ENCODE results near the gene GALT.

Gene GALT

DNA sequence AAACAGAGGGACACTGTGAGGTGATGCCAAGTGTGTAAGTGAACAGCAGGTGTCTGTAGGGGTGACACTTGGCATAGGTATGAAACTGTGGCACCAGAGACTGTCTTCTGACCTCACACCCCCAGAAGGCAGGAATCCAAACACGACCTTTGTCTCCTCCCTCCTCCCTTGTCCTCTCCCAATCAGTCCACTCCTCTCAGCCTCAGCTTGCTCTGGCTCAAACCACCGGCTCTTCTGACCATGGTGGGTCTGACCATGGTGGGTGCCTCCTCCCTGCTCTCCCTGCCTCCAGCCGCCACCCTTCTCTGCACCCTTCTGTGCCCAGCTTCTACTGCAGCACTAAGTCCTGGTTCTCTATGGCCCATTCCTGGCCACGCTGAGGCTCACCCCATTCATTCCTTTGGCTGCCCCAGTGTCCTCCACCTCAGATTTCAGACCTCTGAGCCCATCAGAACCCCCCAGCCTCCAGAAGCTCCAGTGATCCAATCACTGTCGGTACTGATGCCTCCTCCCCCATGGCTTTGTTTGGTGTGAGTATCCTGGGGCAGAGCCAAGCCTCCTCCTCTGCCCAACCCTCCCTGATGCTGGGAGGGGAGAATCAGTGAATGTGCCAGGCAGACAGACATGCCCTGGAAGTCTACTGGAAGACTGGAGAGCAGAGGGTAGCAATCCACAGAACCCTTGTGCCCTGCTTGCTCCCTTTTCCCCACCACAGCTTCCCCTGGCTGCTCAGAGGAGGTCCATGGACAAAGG, 15.9 kb upstream of the GALT start:
- Histone ChIP-seq H3K36me3 (ENCODE audit: control insufficient read depth, insufficient read depth, low read length) (no peaks in the 10 kb centered on the region), H2AFZ (no peak overlapping the region), H3K4me2 (ENCODE audit: low read length) (no peak overlapping the region), H3K4me1 (peaks cover 3% of the 10 kb centered on the region), H3K79me2 (no peaks in the 10 kb centered on the region), H3K9me3 (ENCODE audit: control insufficient read depth, low read length) (no peaks in the 10 kb centered on the region), H3K27ac (no peak overlapping the region), H3K4me3 (ENCODE audit: low read depth, low read length) (no peak overlapping the region), H3K9ac (no peak overlapping the region), H3K27me3 (ENCODE audit: control insufficient read depth, insufficient read depth, low read length) (no peaks in the 10 kb centered on the region)
- TF ChIP-seq, protein P1, sequence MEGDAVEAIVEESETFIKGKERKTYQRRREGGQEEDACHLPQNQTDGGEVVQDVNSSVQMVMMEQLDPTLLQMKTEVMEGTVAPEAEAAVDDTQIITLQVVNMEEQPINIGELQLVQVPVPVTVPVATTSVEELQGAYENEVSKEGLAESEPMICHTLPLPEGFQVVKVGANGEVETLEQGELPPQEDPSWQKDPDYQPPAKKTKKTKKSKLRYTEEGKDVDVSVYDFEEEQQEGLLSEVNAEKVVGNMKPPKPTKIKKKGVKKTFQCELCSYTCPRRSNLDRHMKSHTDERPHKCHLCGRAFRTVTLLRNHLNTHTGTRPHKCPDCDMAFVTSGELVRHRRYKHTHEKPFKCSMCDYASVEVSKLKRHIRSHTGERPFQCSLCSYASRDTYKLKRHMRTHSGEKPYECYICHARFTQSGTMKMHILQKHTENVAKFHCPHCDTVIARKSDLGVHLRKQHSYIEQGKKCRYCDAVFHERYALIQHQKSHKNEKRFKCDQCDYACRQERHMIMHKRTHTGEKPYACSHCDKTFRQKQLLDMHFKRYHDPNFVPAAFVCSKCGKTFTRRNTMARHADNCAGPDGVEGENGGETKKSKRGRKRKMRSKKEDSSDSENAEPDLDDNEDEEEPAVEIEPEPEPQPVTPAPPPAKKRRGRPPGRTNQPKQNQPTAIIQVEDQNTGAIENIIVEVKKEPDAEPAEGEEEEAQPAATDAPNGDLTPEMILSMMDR (IDR thresholded peaks at IDR 0.05), result no peak

DNA sequence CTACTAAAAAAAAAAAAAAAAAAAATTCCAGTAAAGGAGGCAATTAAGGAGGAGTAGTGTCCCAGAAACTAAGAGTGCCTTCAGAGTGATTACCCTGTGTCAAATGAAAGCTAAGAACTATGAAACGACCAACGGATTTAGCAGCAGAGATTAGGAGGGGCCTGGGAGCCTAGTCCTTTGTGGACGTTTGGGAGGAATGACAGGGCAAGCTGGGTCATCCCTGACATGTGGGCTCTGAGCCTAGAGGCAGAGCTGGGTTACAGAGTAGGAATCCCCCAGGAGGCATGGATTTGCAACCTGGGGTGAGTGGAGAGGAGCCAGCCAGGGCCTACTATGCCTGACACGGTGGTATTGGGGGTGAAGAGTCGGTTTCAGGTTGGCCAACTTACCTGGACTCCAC, 13.3 kb upstream of the GALT start:
- Histone ChIP-seq H3K4me2 (ENCODE audit: low read length) (no peak overlapping the region), H3K27ac (no peak overlapping the region), H3K4me1 (peaks cover 8% of the 10 kb centered on the region), H3K36me3 (ENCODE audit: control insufficient read depth, insufficient read depth, low read length) (no peaks in the 10 kb centered on the region), H2AFZ (no peak overlapping the region), H3K27me3 (ENCODE audit: control insufficient read depth, insufficient read depth, low read length) (no peaks in the 10 kb centered on the region), H3K9me3 (ENCODE audit: control insufficient read depth, low read length) (no peaks in the 10 kb centered on the region), H3K4me3 (ENCODE audit: low read depth, low read length) (no peak overlapping the region), H3K9ac (no peak overlapping the region), H3K79me2 (no peaks in the 10 kb centered on the region)
- TF ChIP-seq, protein P1 (IDR thresholded peaks at IDR 0.05), result no peak

DNA sequence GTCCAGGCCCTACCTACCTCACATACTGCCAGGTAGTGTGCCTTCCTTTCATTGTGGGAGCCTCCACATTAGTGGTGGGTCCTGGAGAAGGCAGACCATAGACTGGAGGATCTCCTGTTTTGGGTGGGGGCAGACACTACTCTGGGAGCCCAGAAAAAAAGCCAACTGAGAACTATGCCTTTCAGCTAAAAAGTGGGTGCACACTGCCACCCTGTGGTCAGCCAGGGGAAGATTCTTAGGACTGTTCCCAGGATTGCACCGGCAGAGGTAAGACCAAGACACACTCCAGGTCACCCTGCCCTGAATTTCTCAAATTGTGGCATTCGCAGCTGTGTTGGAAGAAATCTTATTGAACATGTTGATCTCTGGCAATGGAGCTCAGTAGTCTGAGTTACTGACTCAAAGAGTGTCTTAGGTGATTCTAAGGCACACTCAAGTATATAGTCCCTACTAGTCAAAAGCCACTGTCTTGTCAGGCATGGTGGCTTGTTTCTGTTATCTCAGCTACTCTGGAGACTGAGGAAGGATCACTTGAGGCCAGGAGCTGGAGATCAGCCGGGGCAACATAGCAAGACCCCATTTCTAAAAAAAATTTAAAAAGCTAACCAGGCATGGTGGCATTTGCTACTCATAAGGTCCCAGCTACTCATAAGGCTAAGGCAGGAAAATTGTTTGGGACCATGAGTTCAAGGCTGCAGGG, 12.5 kb upstream of the GALT start:
- Histone ChIP-seq H3K27ac (no peak overlapping the region), H3K9me3 (ENCODE audit: control insufficient read depth, low read length) (no peaks in the 10 kb centered on the region), H3K4me1 (peaks cover 5% of the 10 kb centered on the region), H3K4me3 (ENCODE audit: low read depth, low read length) (no peak overlapping the region), H3K4me2 (ENCODE audit: low read length) (no peak overlapping the region), H3K9ac (no peak overlapping the region), H3K79me2 (no peaks in the 10 kb centered on the region), H3K27me3 (ENCODE audit: control insufficient read depth, insufficient read depth, low read length) (no peaks in the 10 kb centered on the region), H3K36me3 (ENCODE audit: control insufficient read depth, insufficient read depth, low read length) (no peaks in the 10 kb centered on the region), H2AFZ (no peak overlapping the region)
- TF ChIP-seq, protein P1 (IDR thresholded peaks at IDR 0.05), result peak; percentile 62

DNA sequence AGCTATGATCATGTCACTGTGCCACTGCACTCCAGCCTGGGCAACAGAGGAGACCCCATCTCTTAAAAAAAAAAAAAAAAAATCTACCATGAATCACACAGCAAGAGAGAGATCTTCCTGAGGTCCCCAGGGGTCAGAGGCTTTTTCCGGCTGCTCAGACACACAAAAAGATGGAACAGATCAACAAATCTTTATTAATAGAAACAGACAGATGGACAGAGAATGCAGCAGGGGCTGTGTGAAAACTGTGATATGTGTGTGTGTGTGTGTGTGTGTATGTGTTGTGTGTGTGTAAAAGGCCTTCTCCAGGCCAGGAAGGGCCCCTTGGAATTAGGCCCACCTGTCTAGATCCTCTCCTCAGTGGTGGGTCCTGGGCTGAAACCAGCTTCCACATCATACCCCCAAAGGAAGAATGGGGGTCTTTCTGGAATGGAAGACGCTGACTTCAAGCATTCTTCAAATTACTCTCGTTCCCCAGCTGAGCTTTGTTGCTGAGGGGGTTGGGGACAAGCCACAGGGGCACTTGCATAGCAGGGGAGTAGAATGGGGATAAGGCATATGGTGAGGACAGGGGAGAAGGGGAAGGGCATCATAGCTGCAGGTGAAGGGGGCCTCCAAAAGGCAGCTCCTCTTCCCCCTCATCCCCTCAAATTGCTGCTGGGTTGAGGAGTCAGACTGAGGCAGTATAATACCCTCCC, 11.8 kb upstream of the GALT start:
- no peaks in the 10 kb centered on the region for H3K36me3 ChIP-seq (ENCODE audit: control insufficient read depth, insufficient read depth, low read length)
- no peak overlapping the region for H3K9ac ChIP-seq
- H3K4me1 ChIP-seq, result peaks cover 5% of the 10 kb centered on the region
- TF ChIP-seq, protein P1 (IDR thresholded peaks at IDR 0.05), result no peak
- H3K4me2 ChIP-seq (ENCODE audit: low read length), result no peak overlapping the region
- no peaks in the 10 kb centered on the region for H3K79me2 ChIP-seq
- H3K4me3 ChIP-seq (ENCODE audit: low read depth, low read length), result no peak overlapping the region
- H3K9me3 ChIP-seq (ENCODE audit: control insufficient read depth, low read length), result no peaks in the 10 kb centered on the region
- H3K27ac ChIP-seq, result no peak overlapping the region
- H3K27me3 ChIP-seq (ENCODE audit: control insufficient read depth, insufficient read depth, low read length), result no peaks in the 10 kb centered on the region
- H2AFZ ChIP-seq, result no peak overlapping the region

All from parathyroid adenoma (tissue), 2 donors.